Thyroid gland (tissue), 4 donors: ENCODE data around the gene DIP2A. TPM values are rescaled to one million over a fixed set of nuclear protein-coding genes. Genes with fewer than 3 reads are reported as not detected.

Experiments
- DNase-seq, 2 donors: peaks; one replicate each; pipeline ENCODE4 v3.0.0-alpha.2; 2019
- H3K27ac ChIP-seq, 3 donors: fragments of 200-600 bp; sonication (generic); 1 replicate in 2 of 3; 2 replicates in 1 of 3; pipeline ENCODE4 v1.5.1; 2016 to 2019; ENCODE audit warnings: mild to moderate bottlenecking in 1 of 3, moderate library complexity in 1 of 3
- H3K27me3 ChIP-seq: fragments of 200-600 bp; sonication (generic); one replicate; pipeline ENCODE4 v1.5.1; 2019
- H3K36me3 ChIP-seq, 2 donors: fragments of 200-600 bp; sonication (generic); one replicate each; pipeline ENCODE4 v1.5.1; 2016 to 2019
- H3K4me1 ChIP-seq, 2 donors: fragments of 200-600 bp; sonication (generic); one replicate each; pipeline ENCODE4 v1.5.1; 2017 to 2019
- H3K4me3 ChIP-seq, 3 donors: fragments of 200-600 bp; sonication (generic); replicated peaks in 1 of 3; 1 replicate in 2 of 3; 2 replicates in 1 of 3; pipeline ENCODE4 v1.5.1; 2016; ENCODE audit warnings: mild to moderate bottlenecking in 1 of 3
- H3K9me3 ChIP-seq: fragments of 200-600 bp; sonication (generic); one replicate; pipeline ENCODE4 v1.5.1; 2017
- POLR2A ChIP-seq, 2 donors: fragments of 450-650 bp; IDR thresholded peaks; one replicate each; pipeline ENCODE4 v1.6.1; 2017; ENCODE audit warnings: antibody characterized with exemption in 2 of 2, mild to moderate bottlenecking in 2 of 2, moderate library complexity in 1 of 2
- WGBS, 2 donors: methylation state at CpG; one replicate each; pipeline ENCODE4 v1.1.5; 2017; 5-methylcytosine and 5-hydroxymethylcytosine counted together
- intact Hi-C: fragments of 100-400 bp; cut with DNase I; formaldehyde crosslinking; loops from one replicate; pipeline ENCODE4 v1.15.1; 2023
- total RNA-seq, 4 donors: library from RNA; depleted of rRNA; stranded (reverse); fragments of >200 nt; gene quantifications; one replicate each; pipeline ENCODE4 v1.2.3, GENCODE V29; 2016
- TF ChIP-seq, protein P1 (sequence below), 6 experiments: fragments of 200-600 bp in 3 of 6; fragments of 450-650 bp in 3 of 6; sonication (generic) in 3 of 6; IDR thresholded peaks; one replicate each; pipeline ENCODE4 v1.5.1; 2016 to 2019; ENCODE audit warnings: antibody characterized with exemption in 6 of 6, mild to moderate bottlenecking in 2 of 6, inconsistent platforms in 1 of 6, moderate library complexity in 1 of 6

The DIP2A gene
- total RNA-seq, 4 donors from 2014 or later: 35.1 to 56.3 (median 42.9) TPM

DNA sequence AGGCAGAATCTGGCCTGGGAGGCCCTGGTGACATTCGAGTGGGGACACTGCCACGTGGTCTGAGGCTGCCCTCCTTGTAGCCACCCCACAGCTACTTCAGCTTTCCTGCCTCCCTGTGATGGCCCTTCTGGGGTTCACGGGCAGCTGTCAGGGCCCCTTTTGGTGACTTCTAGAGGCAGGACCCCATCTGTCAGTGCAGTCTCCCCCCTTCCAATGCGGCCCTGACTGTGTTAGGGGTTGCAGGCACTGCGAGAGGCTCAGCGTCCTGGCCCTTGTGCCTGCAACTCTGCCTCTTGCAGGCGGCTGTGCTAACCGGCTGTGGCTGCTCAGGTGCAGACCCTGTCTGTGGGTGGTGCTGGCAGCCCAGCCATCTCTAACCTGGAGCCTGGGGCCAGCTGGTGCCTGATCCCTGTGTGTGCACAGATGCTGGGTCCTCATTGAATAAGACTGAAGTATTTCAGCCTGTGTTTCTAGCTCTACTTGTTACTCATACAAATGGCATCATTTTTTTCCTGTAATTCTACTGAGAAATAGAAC is 84.0 kb downstream of the DIP2A start:
- no peak for TF ChIP-seq POLR2A (IDR thresholded peaks at IDR 0.05)
- no peak for DNase-seq
- intact Hi-C loops: no loop called here

DNA sequence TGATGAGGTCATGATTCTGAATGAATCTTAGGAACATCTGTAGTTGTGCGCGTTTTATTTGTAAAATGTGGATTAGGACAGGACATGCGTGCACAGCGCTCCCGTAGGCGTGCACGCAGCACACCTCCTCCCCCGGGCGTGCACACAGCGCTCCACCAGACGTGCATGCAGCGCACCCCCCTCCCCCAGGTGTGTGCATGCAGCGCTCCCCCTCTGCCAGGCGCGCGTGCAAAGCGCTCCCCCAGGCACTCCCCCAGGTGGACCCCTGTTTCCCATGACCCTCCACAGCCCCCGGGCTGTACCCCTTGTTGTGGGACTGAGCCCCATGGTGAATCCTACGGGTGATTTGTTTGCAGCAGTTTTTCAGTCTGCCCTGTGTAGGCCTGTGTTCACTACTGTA is 84.6 kb downstream of the DIP2A start:
- Histone ChIP-seq H3K9me3 (no peaks in the 10 kb centered on the region), H3K36me3 (peaks cover 34 to 60% of the 10 kb centered on the region in 2 donors), H3K4me1 (no peaks in the 10 kb centered on the region), H3K27me3 (no peaks in the 10 kb centered on the region), H3K27ac (no peak overlapping the region), H3K4me3 (no peak overlapping the region)
- 98% methylated on average over 16 to 19 of the region's 19 CpGs for WGBS, 2 donors
- no peak for TF ChIP-seq POLR2A (IDR thresholded peaks at IDR 0.05)
- TF ChIP-seq, protein P1, sequence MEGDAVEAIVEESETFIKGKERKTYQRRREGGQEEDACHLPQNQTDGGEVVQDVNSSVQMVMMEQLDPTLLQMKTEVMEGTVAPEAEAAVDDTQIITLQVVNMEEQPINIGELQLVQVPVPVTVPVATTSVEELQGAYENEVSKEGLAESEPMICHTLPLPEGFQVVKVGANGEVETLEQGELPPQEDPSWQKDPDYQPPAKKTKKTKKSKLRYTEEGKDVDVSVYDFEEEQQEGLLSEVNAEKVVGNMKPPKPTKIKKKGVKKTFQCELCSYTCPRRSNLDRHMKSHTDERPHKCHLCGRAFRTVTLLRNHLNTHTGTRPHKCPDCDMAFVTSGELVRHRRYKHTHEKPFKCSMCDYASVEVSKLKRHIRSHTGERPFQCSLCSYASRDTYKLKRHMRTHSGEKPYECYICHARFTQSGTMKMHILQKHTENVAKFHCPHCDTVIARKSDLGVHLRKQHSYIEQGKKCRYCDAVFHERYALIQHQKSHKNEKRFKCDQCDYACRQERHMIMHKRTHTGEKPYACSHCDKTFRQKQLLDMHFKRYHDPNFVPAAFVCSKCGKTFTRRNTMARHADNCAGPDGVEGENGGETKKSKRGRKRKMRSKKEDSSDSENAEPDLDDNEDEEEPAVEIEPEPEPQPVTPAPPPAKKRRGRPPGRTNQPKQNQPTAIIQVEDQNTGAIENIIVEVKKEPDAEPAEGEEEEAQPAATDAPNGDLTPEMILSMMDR (IDR thresholded peaks at IDR 0.05): no peak
- intact Hi-C loops: no loop called here
- no peak for DNase-seq

More for the DNA sequence above, 84.0 kb downstream of the DIP2A start:
- peaks cover 33 to 64% of the 10 kb centered on the region in 2 donors for H3K36me3 ChIP-seq
- no peaks in the 10 kb centered on the region for H3K9me3 ChIP-seq
- no peak overlapping the region for H3K4me3 ChIP-seq
- WGBS, 2 donors: 81 to 86% methylated on average over 6 to 8 of the region's 8 CpGs
- H3K4me1 ChIP-seq: no peaks in the 10 kb centered on the region
- H3K27ac ChIP-seq: no peak overlapping the region
- H3K27me3 ChIP-seq: no peaks in the 10 kb centered on the region

DNA sequence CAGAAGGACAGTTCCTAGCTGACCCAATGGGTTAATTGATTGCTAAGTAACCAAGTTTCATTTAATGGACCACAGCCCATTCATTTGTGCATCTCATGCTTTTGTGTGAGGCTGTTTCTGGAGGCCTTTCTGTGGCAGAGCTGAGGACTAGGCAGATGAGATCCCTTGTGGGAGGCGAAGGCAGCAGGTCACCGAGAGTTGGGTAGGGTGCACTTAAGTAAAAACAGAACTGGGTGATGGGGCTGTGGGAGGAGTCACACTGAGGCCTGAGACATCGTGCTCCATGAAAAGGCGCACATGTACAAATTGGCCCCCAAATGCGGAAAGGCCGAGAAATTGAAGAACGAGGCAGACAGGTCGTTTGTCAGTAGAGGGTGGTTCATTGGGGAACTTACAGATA is 85.3 kb downstream of the DIP2A start:
- 96 to 98% methylated on average over 8 of the region's 8 CpGs for WGBS, 2 donors
- no peak overlapping the region for H3K27ac ChIP-seq
- TF ChIP-seq, protein P1 (IDR thresholded peaks at IDR 0.05): no peak
- no peak for TF ChIP-seq POLR2A (IDR thresholded peaks at IDR 0.05)
- no peaks in the 10 kb centered on the region for H3K9me3 ChIP-seq
- H3K27me3 ChIP-seq: no peaks in the 10 kb centered on the region
- DNase-seq: no peak
- no peak overlapping the region for H3K4me3 ChIP-seq
- no peaks in the 10 kb centered on the region for H3K4me1 ChIP-seq
- H3K36me3 ChIP-seq: peaks cover 37 to 55% of the 10 kb centered on the region in 2 donors
- intact Hi-C loops: no loop called here

DNA sequence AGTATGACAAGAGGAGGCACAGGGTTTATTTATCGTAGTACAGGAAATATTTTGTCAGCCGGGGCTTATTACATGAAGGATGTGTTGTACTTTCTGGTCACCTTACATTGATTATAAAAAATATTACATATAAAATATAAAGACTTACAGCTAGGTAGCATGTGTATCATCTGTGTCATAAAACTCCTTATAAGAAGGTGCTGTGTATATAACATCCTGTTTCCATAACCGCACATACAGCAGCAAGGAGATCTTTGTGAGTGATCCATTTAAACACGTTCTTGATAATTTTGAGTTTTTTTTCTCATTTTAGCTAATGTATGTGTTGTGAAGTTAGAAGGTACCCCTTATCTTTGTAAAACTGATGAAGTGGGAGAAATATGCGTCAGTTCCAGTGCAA is 86.1 kb downstream of the DIP2A start:
- Histone ChIP-seq H3K27ac (no peak overlapping the region), H3K27me3 (no peaks in the 10 kb centered on the region), H3K4me1 (no peaks in the 10 kb centered on the region), H3K4me3 (no peak overlapping the region), H3K36me3 (peaks cover 37 to 54% of the 10 kb centered on the region in 2 donors), H3K9me3 (no peaks in the 10 kb centered on the region)
- DNase-seq: no peak
- WGBS, 2 donors: 85 to 93% methylated on average over 5 of the region's 5 CpGs
- intact Hi-C loops: no loop called here
- TF ChIP-seq, protein P1 (IDR thresholded peaks at IDR 0.05): no peak
- TF ChIP-seq POLR2A (IDR thresholded peaks at IDR 0.05): no peak

DNA sequence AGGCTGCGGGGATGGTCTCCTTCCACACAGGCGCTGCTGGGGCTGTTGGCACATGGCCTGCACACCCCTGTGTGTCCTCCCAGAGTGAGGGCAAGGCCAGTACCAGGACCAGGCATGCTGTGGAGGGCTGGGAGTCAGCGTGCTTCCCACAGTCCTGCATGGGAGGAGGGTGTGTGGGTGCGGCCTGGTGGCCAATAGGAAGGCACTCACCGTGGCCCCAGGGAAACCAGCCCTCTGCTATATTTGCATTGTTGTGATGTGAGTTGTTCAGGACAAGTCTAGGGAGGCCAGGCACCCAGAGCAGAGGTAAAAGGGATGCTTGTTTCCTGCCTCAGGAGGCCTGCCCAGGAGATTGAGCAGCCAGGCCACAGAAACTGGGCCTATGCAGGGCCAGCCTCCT is 86.7 kb downstream of the DIP2A start:
- Histone ChIP-seq H3K9me3 (no peaks in the 10 kb centered on the region), H3K27ac (no peak overlapping the region), H3K27me3 (no peaks in the 10 kb centered on the region), H3K4me1 (no peaks in the 10 kb centered on the region), H3K36me3 (peaks cover 37 to 51% of the 10 kb centered on the region in 2 donors), H3K4me3 (no peak overlapping the region)
- TF ChIP-seq POLR2A (IDR thresholded peaks at IDR 0.05): no peak
- TF ChIP-seq, protein P1 (IDR thresholded peaks at IDR 0.05): no peak
- intact Hi-C loops: no loop called here
- DNase-seq: no peak
- WGBS, 2 donors: 89 to 100% methylated on average over 1 of the region's 5 CpGs
